ENCODE measurements around the gene VPS37B. TPM values are rescaled to one million over a fixed set of nuclear protein-coding genes. Genes with fewer than 3 reads are reported as not detected.
A peak's percentile ranks its signal among the peaks of the same experiment; 100 is the strongest.

Gene VPS37B
- total and polyA plus RNA-seq, 2 donors (not counting 1 experiment from before 2014, with no cell fraction given): 66.7 to 88.1 TPM

- TF ChIP-seq CTCF (IDR thresholded peaks at IDR 0.05) (no peak), EZH2 (IDR thresholded peaks at IDR 0.05; ENCODE audit: borderline replicate concordance, insufficient read depth, low read depth, low read length, poor library complexity, severe bottlenecking) (no peak)
- peaks cover 89% of the 10 kb centered on the region for H3K79me2 ChIP-seq (ENCODE audit: control insufficient read depth, insufficient read depth, low read length)
- H2AFZ ChIP-seq (ENCODE audit: insufficient read depth, low read depth, low read length, poor library complexity, severe bottlenecking): no peak overlapping the region
- peaks cover 30 to 73% of the 10 kb centered on the region in 2 donors for H3K4me1 ChIP-seq (ENCODE audit: control insufficient read depth in 2 of 2, insufficient read depth in 2 of 2, low read length in 2 of 2)
- no peaks in the 10 kb centered on the region for H3K27me3 ChIP-seq (replicated peaks in 1 of 4; ENCODE audit: control extremely low read depth in 1 of 4, control insufficient read depth in 3 of 4, insufficient read depth in 4 of 4, low read length in 3 of 4)
- H3K27ac ChIP-seq (ENCODE audit: low read length in 2 of 2): no peak overlapping the region
- intact Hi-C loops (cut with micrococcal nuclease): loop anchor here (5.0 to 10.0 kb wide), 2 partner anchors 68 to 585 kb away; partner anchors contain the start of gene CCDC62
- Mint-ChIP-seq H3K27ac (peak overlapping the region; percentile 5), H3K4me1 (peaks cover 81% of the 10 kb centered on the region), H3K27me3 (no peaks in the 10 kb centered on the region), H3K4me3 (no peak overlapping the region), H3K9me3 (ENCODE audit: insufficient read depth) (no peaks in the 10 kb centered on the region)
- DNase-seq: no peak
- peaks cover 84% of the 10 kb centered on the region for H4K20me1 ChIP-seq (ENCODE audit: control insufficient read depth, insufficient read depth, low read length, poor library complexity, severe bottlenecking)
- H3K4me2 ChIP-seq (replicated peaks; ENCODE audit: low read depth, low read length, poor library complexity, severe bottlenecking): peak overlapping the region; percentile 6
- WGBS (ENCODE audit: insufficient coverage): 99% methylated on average over 6 of the region's 18 CpGs
- peaks cover 0 to 2% (median 0%) of the 10 kb centered on the region in 3 donors for H3K9me3 ChIP-seq (ENCODE audit: control extremely low read depth in 1 of 3, control insufficient read depth in 2 of 3, insufficient read depth in 1 of 3, low read length in 2 of 3)
- POLR2A ChIA-PET: interaction anchor here (0.5 to 0.9 kb wide), 2 partner anchors 22 to 73 kb away, joined by 3 read pairs; no protein-coding TSS in a partner anchor
- H3K9ac ChIP-seq (ENCODE audit: low read length): no peak overlapping the region
- no peak overlapping the region for H3K4me3 ChIP-seq (ENCODE audit: control extremely low read depth in 1 of 5, extremely low read depth in 1 of 5, insufficient read depth in 1 of 5, low read depth in 2 of 5, low read length in 4 of 5)
- ATAC-seq (ENCODE audit: low read depth): no peak
- CTCF ChIA-PET: interaction anchor here (1.0 kb wide), 1 partner anchor 16 kb away, joined by 3 read pairs; no protein-coding TSS in a partner anchor
- H3K36me3 ChIP-seq (replicated peaks in 1 of 2; ENCODE audit: control extremely low read depth in 1 of 2, control insufficient read depth in 1 of 2, extremely low read depth in 1 of 2, insufficient read depth in 2 of 2, low read length in 1 of 2): peaks cover 0 to 44% of the 10 kb centered on the region in 2 experiments
These were observed 55.9 kb downstream of the VPS37B start for GRCh38 chr12:122839907-122840554.

GRCh38 chr12:122838841-122839240, 57.1 kb downstream of the VPS37B start:
- Mint-ChIP-seq H3K9me3 (ENCODE audit: insufficient read depth) (no peaks in the 10 kb centered on the region), H3K4me3 (peak overlapping the region; percentile 97), H3K27me3 (no peaks in the 10 kb centered on the region), H3K27ac (peak overlapping the region; percentile 98), H3K4me1 (peaks cover 81% of the 10 kb centered on the region)
- Histone ChIP-seq H3K79me2 (ENCODE audit: control insufficient read depth, insufficient read depth, low read length) (peaks cover 77% of the 10 kb centered on the region), H3K4me2 (replicated peaks; ENCODE audit: low read depth, low read length, poor library complexity, severe bottlenecking) (peak overlapping the region; percentile 84), H3K4me3 (ENCODE audit: control extremely low read depth in 1 of 5, extremely low read depth in 1 of 5, insufficient read depth in 1 of 5, low read depth in 2 of 5, low read length in 4 of 5) (no peak overlapping the region), H3K27ac (ENCODE audit: low read length in 2 of 2) (peak overlapping the region in 1 of 2 donors; percentile 23), H3K4me1 (ENCODE audit: control insufficient read depth in 2 of 2, insufficient read depth in 2 of 2, low read length in 2 of 2) (peaks cover 35 to 73% of the 10 kb centered on the region in 2 donors), H3K36me3 (replicated peaks in 1 of 2; ENCODE audit: control extremely low read depth in 1 of 2, control insufficient read depth in 1 of 2, extremely low read depth in 1 of 2, insufficient read depth in 2 of 2, low read length in 1 of 2) (peaks cover 0 to 35% of the 10 kb centered on the region in 2 experiments), H3K9me3 (ENCODE audit: control extremely low read depth in 1 of 3, control insufficient read depth in 2 of 3, insufficient read depth in 1 of 3, low read length in 2 of 3) (peaks cover 0 to 2% (median 0%) of the 10 kb centered on the region in 3 donors), H4K20me1 (ENCODE audit: control insufficient read depth, insufficient read depth, low read length, poor library complexity, severe bottlenecking) (peaks cover 72% of the 10 kb centered on the region), H3K27me3 (replicated peaks in 1 of 4; ENCODE audit: control extremely low read depth in 1 of 4, control insufficient read depth in 3 of 4, insufficient read depth in 4 of 4, low read length in 3 of 4) (no peaks in the 10 kb centered on the region), H3K9ac (ENCODE audit: low read length) (no peak overlapping the region), H2AFZ (ENCODE audit: insufficient read depth, low read depth, low read length, poor library complexity, severe bottlenecking) (no peak overlapping the region)
- POLR2A ChIA-PET: no interaction called here
- CTCF ChIA-PET: interaction anchor here (1.3 kb wide), 2 partner anchors 23 to 43 kb away, joined by 4 to 7 read pairs; no protein-coding TSS in a partner anchor
- ATAC-seq (ENCODE audit: low read depth): no peak
- 100% methylated on average over 1 of the region's 5 CpGs for WGBS (ENCODE audit: insufficient coverage)
- DNase-seq: no peak
- intact Hi-C loops (cut with micrococcal nuclease): loop anchor here (5.0 to 10.0 kb wide), 2 partner anchors 67 to 586 kb away; partner anchors contain the start of gene CCDC62
- TF ChIP-seq EZH2 (IDR thresholded peaks at IDR 0.05; ENCODE audit: borderline replicate concordance, insufficient read depth, low read depth, low read length, poor library complexity, severe bottlenecking): no peak
- TF ChIP-seq CTCF (IDR thresholded peaks at IDR 0.05): no peak

Measured in B cell (primary cell).